Cardiac muscle cell (in vitro differentiated cells and primary cell): Measurements from ENCODE around the gene KRTAP3-2. TPM values are rescaled to one million over a fixed set of nuclear protein-coding genes. Genes with fewer than 3 reads are reported as not detected.

Source experiments
- DNase-seq, 2 donors: peaks; one replicate each; pipeline versions ENCODE4 v3.0.0 to v3.0.0-alpha.2; 2010 to 2017; ENCODE audit warnings: low read depth in 1 of 2, low spot score in 1 of 2
- H3K27ac ChIP-seq: fragments of 200-600 bp; sonication (generic); 2 replicates; pipeline ENCODE4 v1.5.1; 2016
- H3K27me3 ChIP-seq: fragments of 200-600 bp; sonication (generic); 2 replicates; pipeline ENCODE4 v1.6.0; 2016; ENCODE audit warnings: control low read depth
- H3K36me3 ChIP-seq: fragments of 200-600 bp; sonication (generic); 2 replicates; pipeline ENCODE4 v1.5.1; 2016; ENCODE audit warnings: control low read depth
- H3K4me1 ChIP-seq: fragments of 200-600 bp; sonication (generic); 2 replicates; pipeline ENCODE4 v1.8.1; 2017; ENCODE audit warnings: low read depth, mild to moderate bottlenecking, mixed run types
- H3K4me3 ChIP-seq: fragments of 200-600 bp; sonication (generic); 2 replicates; pipeline ENCODE4 v1.5.1; 2016; ENCODE audit warnings: mild to moderate bottlenecking
- H3K9me3 ChIP-seq: fragments of 200-600 bp; sonication (generic); 2 replicates; pipeline ENCODE4 v1.5.1; 2017; ENCODE audit warnings: low read depth, mild to moderate bottlenecking, control low read depth
- polyA plus RNA-seq: library from polyadenylated mRNA; unstranded; fragments of >200 nt; fragmentation: Nextera tagmentation; extraction: Ambion mirVana; gene quantifications from 2 replicates; pipeline ENCODE4 v1.2.1, GENCODE V29; 2016
- total RNA-seq: library from RNA; depleted of rRNA; stranded (reverse); fragments of >200 nt; gene quantifications from 2 replicates; pipeline ENCODE4 v1.2.3, GENCODE V29; 2016
- TF ChIP-seq, protein P1 (sequence below): IDR thresholded peaks from 2 replicates; pipeline ENCODE4 v1.5.1; 2012; ENCODE audit warnings: low read depth, mild to moderate bottlenecking, low read length

Gene KRTAP3-2
- total and polyA plus RNA-seq, 2 experiments from 2014 or later, result not detected

DNA sequence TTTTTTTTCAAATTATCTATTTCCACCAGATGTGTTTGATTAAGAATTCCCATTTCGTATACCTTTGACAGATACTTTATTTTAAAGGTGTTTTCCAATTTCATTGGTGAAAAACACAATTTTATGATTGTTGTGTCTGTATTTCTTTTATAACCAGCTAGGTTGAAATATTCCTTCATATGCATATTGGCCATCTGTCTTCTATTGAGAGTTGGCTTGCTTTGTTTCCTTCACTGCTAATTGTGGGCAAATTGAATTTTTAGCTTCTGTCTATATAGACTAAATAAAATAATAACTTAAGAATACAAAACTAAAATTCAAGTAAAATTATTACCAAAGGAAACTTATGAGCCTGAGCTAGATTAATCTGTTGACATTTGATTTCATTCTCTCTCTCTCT is 4.6 kb downstream of the KRTAP3-2 start:
- TF ChIP-seq, protein P1, sequence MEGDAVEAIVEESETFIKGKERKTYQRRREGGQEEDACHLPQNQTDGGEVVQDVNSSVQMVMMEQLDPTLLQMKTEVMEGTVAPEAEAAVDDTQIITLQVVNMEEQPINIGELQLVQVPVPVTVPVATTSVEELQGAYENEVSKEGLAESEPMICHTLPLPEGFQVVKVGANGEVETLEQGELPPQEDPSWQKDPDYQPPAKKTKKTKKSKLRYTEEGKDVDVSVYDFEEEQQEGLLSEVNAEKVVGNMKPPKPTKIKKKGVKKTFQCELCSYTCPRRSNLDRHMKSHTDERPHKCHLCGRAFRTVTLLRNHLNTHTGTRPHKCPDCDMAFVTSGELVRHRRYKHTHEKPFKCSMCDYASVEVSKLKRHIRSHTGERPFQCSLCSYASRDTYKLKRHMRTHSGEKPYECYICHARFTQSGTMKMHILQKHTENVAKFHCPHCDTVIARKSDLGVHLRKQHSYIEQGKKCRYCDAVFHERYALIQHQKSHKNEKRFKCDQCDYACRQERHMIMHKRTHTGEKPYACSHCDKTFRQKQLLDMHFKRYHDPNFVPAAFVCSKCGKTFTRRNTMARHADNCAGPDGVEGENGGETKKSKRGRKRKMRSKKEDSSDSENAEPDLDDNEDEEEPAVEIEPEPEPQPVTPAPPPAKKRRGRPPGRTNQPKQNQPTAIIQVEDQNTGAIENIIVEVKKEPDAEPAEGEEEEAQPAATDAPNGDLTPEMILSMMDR, result no peak
- H3K4me1 ChIP-seq, result peaks cover 5% of the 10 kb centered on the region

DNA sequence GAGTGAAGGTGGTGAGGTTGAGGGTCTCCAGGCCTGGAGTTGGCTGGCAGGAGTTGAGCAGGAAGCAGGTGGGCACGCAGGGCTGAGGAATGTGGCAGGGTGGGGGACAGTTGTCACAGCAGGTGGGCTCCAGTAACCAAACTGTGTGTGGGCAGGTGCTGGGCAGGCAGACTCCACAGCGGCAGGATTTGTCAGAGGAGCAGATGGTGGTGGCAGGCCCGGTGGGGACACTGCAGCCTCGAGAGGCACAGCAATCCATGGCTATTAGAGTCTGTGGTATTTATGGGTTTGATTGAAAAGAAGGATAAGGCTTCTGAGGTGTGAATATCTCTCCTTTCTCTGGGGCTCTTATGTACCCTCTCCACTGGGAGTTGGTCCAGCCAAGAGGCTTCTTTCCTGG is 5.9 kb downstream of the KRTAP3-2 start, which contains the start of gene KRTAP3-3:
TSS of gene KRTAP3-3 (minus strand) at position 326 of the 400 bp plus-strand sequence. CDS start at position 259, 67 bp downstream.
- Histone ChIP-seq H3K27ac (no peak within 1 kb of the TSS), H3K36me3 (no peaks in the 10 kb centered on the region), H3K4me1 (peaks cover 5% of the 10 kb centered on the region), H3K27me3 (no peaks in the 10 kb centered on the region), H3K9me3 (no peaks in the 10 kb centered on the region), H3K4me3 (no peak within 1 kb of the TSS)
- no peak for DNase-seq
- TF ChIP-seq, protein P1, result no peak

More for the DNA sequence above, 4.6 kb downstream of the KRTAP3-2 start:
- Histone ChIP-seq H3K27ac (no peak overlapping the region), H3K9me3 (no peaks in the 10 kb centered on the region), H3K36me3 (no peaks in the 10 kb centered on the region), H3K27me3 (no peaks in the 10 kb centered on the region), H3K4me3 (no peak overlapping the region)
- no peak for DNase-seq

DNA sequence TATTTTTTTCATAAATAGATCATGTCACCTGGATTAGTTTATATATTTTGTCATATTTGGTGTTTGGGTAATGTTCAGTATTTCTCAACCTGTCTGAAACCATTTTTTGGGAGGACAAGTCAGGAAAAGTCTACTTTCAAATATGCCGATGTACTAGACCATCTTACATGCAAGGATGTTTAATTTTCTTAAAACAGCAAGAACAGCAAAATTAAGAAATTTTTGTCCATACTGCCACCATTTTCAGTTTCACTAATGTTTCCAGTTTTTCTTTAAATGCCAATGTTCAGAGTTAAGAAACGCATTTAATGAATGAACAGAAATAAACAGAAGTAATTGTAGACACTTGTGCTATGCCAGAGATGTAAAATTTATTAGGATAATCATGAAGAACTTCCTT is 6.6 kb downstream of the KRTAP3-2 start:
- peaks cover 5% of the 10 kb centered on the region for H3K4me1 ChIP-seq
- H3K27me3 ChIP-seq, result no peaks in the 10 kb centered on the region
- no peak overlapping the region for H3K4me3 ChIP-seq
- no peaks in the 10 kb centered on the region for H3K9me3 ChIP-seq
- DNase-seq, result no peak
- no peak overlapping the region for H3K27ac ChIP-seq
- H3K36me3 ChIP-seq, result no peaks in the 10 kb centered on the region
- TF ChIP-seq, protein P1, result no peak

DNA sequence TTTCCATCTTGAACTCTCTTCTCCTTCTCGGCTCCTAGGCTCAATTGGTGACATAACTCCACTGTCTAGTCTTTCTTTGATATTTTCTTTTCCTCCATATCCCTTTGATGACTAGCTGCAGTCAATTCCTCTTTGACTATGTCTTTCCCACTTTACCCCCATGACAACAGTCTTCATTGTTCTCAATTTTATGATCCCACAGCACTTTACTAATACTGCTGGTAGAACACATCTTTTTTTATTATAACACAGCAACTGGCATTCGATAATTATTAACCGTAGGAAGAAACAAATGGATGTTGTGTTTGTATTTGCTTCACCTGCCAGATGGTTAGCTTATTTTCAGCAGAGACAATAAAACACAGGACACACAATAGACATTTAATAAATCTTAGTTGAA is 7.0 kb downstream of the KRTAP3-2 start:
- no peak for DNase-seq
- Histone ChIP-seq H3K27ac (no peak overlapping the region), H3K27me3 (no peaks in the 10 kb centered on the region), H3K9me3 (no peaks in the 10 kb centered on the region), H3K36me3 (no peaks in the 10 kb centered on the region), H3K4me1 (peaks cover 5% of the 10 kb centered on the region), H3K4me3 (no peak overlapping the region)
- TF ChIP-seq, protein P1, result no peak

DNA sequence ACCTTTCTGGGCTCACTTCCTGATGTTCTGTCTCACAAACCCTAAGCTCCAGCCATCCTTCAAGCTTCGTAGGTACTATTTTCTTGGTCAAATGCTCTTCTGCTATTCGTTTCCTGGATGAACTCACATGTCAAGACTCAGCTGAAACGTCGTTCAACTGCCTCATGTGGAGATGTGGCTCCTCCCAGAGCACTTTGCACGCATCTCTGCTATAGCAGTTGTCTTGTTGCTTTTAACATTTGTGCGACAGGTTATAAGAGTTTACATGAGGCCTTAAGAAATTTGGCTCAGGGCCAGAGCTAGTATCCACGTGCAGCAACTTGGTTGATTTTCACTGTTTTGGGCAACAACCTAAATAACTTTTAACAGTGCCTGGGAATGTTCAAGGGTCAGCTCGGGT is 12.8 kb downstream of the KRTAP3-2 start:
- TF ChIP-seq, protein P1, result no peak
- Histone ChIP-seq H3K27ac (no peak overlapping the region), H3K27me3 (peaks cover 4% of the 10 kb centered on the region), H3K36me3 (no peaks in the 10 kb centered on the region), H3K4me1 (peaks cover 6% of the 10 kb centered on the region), H3K4me3 (no peak overlapping the region), H3K9me3 (no peaks in the 10 kb centered on the region)
- DNase-seq, result no peak

DNA sequence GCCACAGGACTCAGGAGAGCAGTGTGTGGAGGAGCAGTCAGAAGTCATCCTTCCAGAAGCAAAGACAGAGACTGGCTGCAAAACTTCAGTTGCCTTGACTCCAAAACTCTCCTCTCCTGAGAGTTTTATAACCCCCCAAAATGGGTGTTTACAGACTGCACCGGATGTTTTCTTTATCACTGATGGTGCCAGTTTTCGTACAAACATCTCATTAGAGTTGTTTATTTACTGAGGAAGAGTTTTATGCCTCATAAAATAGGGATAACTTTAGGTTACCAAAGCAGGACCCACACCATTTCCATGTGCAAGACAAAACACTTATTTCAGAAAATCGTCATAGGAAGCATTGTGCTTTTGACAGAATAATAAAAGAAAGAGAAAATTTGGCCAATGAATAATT is 15.5 kb downstream of the KRTAP3-2 start, which contains the start of gene KRT40:
TSS of gene KRT40 (minus strand) at position 101 of the 400 bp plus-strand sequence. CDS start at position 48, 53 bp downstream.
- no peak for DNase-seq
- Histone ChIP-seq H3K4me3 (no peak within 1 kb of the TSS), H3K9me3 (no peaks in the 10 kb centered on the region), H3K27ac (no peak within 1 kb of the TSS), H3K4me1 (peaks cover 19% of the 10 kb centered on the region), H3K36me3 (no peaks in the 10 kb centered on the region), H3K27me3 (peaks cover 4% of the 10 kb centered on the region)
- TF ChIP-seq, protein P1, result no peak
